Transverse colon (tissue), 4 donors: ENCODE measurements around the gene METTL13. TPM values are rescaled to one million over a fixed set of nuclear protein-coding genes. Genes with fewer than 3 reads are reported as not detected.

Experiments
- DNase-seq: peaks from one replicate; pipeline ENCODE4 v3.0.0-alpha.2; 2019
- H3K27ac ChIP-seq, 4 donors: fragments of 200-600 bp; sonication (generic); 2 replicates each; pipeline ENCODE4 v1.5.1; 2016 to 2018; ENCODE audit warnings: inconsistent platforms in 4 of 4
- H3K27me3 ChIP-seq: fragments of 200-600 bp; sonication (generic); 2 replicates; pipeline ENCODE4 v1.5.1; 2017; ENCODE audit warnings: inconsistent platforms
- H3K36me3 ChIP-seq, 4 donors: fragments of 200-600 bp; sonication (generic); 2 replicates each; pipeline ENCODE4 v1.5.1; 2017 to 2019; ENCODE audit warnings: inconsistent platforms in 4 of 4
- H3K4me1 ChIP-seq, 4 donors: fragments of 200-600 bp; sonication (generic); 2 replicates each; pipeline ENCODE4 v1.5.1; 2017 to 2020; ENCODE audit warnings: inconsistent platforms in 4 of 4
- H3K4me3 ChIP-seq, 4 donors: fragments of 200-600 bp; sonication (generic); 1 replicate in 1 of 4; 2 replicates in 3 of 4; pipeline versions ENCODE4 v1.5.1 to v1.6.1; 2017 to 2019; ENCODE audit warnings: inconsistent platforms in 4 of 4
- H3K9me3 ChIP-seq, 2 donors: fragments of 200-600 bp; sonication (generic); 2 replicates each; pipeline ENCODE4 v1.5.1; 2017 to 2019; ENCODE audit warnings: inconsistent platforms in 2 of 2
- CTCF ChIP-seq, 5 experiments: fragments of 200-600 bp in 3 of 5; fragments of 450-650 bp in 2 of 5; sonication (generic) in 3 of 5; IDR thresholded peaks; 1 replicate in 2 of 5; 2 replicates in 3 of 5; pipeline ENCODE4 v1.5.1; 2016 to 2017; ENCODE audit warnings: antibody characterized with exemption in 5 of 5, inconsistent platforms in 3 of 5, mild to moderate bottlenecking in 2 of 5, moderate library complexity in 1 of 5
- EP300 ChIP-seq: sonication (generic); formaldehyde crosslinking; IDR thresholded peaks from one replicate; pipeline ENCODE4 v1.6.1; 2017; ENCODE audit warnings: antibody characterized with exemption, low read depth
- POLR2A ChIP-seq: fragments of 450-650 bp; IDR thresholded peaks from one replicate; pipeline ENCODE4 v1.6.1; 2016; ENCODE audit warnings: antibody characterized with exemption, mild to moderate bottlenecking, moderate library complexity
- POLR2AphosphoS5 ChIP-seq, 3 donors: sonication (generic); formaldehyde crosslinking; IDR thresholded peaks; one replicate each; pipeline ENCODE4 v1.6.1; 2016; ENCODE audit warnings: antibody characterized with exemption in 3 of 3
- whole genome bisulfite sequencing, 2 donors: methylation state at CpG; one replicate each; pipeline ENCODE4 v1.1.5; 2018; ENCODE audit warnings: low coverage in 1 of 2; 5-methylcytosine and 5-hydroxymethylcytosine counted together
- in situ Hi-C, 4 donors: fragments of 200-750 bp; cut with MboI; loops; one replicate each; pipeline versions ENCODE4 v1.15.0 to v1.15.1; 2017; ENCODE audit warnings: low sequenced_read_pairs in 3 of 4, low pct_ligation_motif_present in 1 of 4, low pct_unique_long_range_greater_than_20kb in 1 of 4
- intact Hi-C: fragments of 100-400 bp; cut with DNase I; formaldehyde crosslinking; loops from one replicate; pipeline ENCODE4 v1.15.1; 2023; ENCODE audit warnings: low total_unique reads
- total RNA-seq, 4 donors: library from RNA; depleted of rRNA; stranded (reverse); fragments of >200 nt; gene quantifications; one replicate each; pipeline ENCODE4 v1.1.0, GENCODE V29; 2016

METTL13 gene
- total RNA-seq, 4 donors from 2014 or later, result 10.5 to 80.8 (median 25.8) TPM

GRCh38 chr1:171753182-171753581 is 28.3 kb upstream of the METTL13 start:
- no peaks in the 10 kb centered on the region for H3K4me1 ChIP-seq
- WGBS, 2 donors, result 88 to 95% methylated on average over 2 of the region's 2 CpGs
- no peak overlapping the region for H3K4me3 ChIP-seq
- no peak overlapping the region for H3K27ac ChIP-seq
- no peaks in the 10 kb centered on the region for H3K27me3 ChIP-seq
- no peak for TF ChIP-seq EP300
- no peak for TF ChIP-seq CTCF (IDR thresholded peaks at IDR 0.05)
- no peak for TF ChIP-seq POLR2AphosphoS5 (IDR thresholded peaks at IDR 0.05)
- TF ChIP-seq POLR2A, result no peak
- intact Hi-C loops, result no loop called here
- no peaks in the 10 kb centered on the region for H3K9me3 ChIP-seq
- no peak for DNase-seq
- in situ Hi-C loops, result no loop called here
- H3K36me3 ChIP-seq, result no peaks in the 10 kb centered on the region

- no peaks in the 10 kb centered on the region for H3K27me3 ChIP-seq
- H3K36me3 ChIP-seq, result no peaks in the 10 kb centered on the region
- in situ Hi-C loops, result no loop called here
- H3K27ac ChIP-seq, result no peak overlapping the region
- DNase-seq, result no peak
- no peaks in the 10 kb centered on the region for H3K4me1 ChIP-seq
- TF ChIP-seq POLR2AphosphoS5 (IDR thresholded peaks at IDR 0.05), result no peak
- no peak for TF ChIP-seq POLR2A
- TF ChIP-seq EP300, result no peak
- no peak for TF ChIP-seq CTCF (IDR thresholded peaks at IDR 0.05)
- 66 to 70% methylated on average over 3 to 4 of the region's 4 CpGs for WGBS, 2 donors
- no peaks in the 10 kb centered on the region for H3K9me3 ChIP-seq
- H3K4me3 ChIP-seq, result no peak overlapping the region
- intact Hi-C loops, result no loop called here
Measured at GRCh38 chr1:171753685-171754352, 27.6 kb upstream of the METTL13 start.

GRCh38 chr1:171754353-171754705 is 27.1 kb upstream of the METTL13 start:
- no peaks in the 10 kb centered on the region for H3K36me3 ChIP-seq
- H3K4me1 ChIP-seq, result no peaks in the 10 kb centered on the region
- H3K27me3 ChIP-seq, result no peaks in the 10 kb centered on the region
- in situ Hi-C loops (no loop called here), intact Hi-C loops (no loop called here)
- 65 to 74% methylated on average over 4 of the region's 4 CpGs for WGBS, 2 donors
- H3K27ac ChIP-seq, result no peak overlapping the region
- no peak for TF ChIP-seq CTCF (IDR thresholded peaks at IDR 0.05)
- no peak for TF ChIP-seq POLR2A
- no peak for TF ChIP-seq POLR2AphosphoS5 (IDR thresholded peaks at IDR 0.05)
- TF ChIP-seq EP300, result no peak
- no peaks in the 10 kb centered on the region for H3K9me3 ChIP-seq
- H3K4me3 ChIP-seq, result no peak overlapping the region
- DNase-seq, result no peak

- Histone ChIP-seq H3K9me3 (no peaks in the 10 kb centered on the region), H3K36me3 (no peaks in the 10 kb centered on the region), H3K27ac (no peak overlapping the region), H3K4me3 (no peak overlapping the region), H3K27me3 (no peaks in the 10 kb centered on the region), H3K4me1 (no peaks in the 10 kb centered on the region)
- intact Hi-C loops (no loop called here), in situ Hi-C loops (no loop called here)
- no peak for TF ChIP-seq POLR2A
- DNase-seq, result no peak
- WGBS, 2 donors, result 100% methylated on average over 1 of the region's 1 CpG; no CpG with 5 or more reads in 1 of the 2 donors
Measured at GRCh38 chr1:171754971-171755370, 26.5 kb upstream of the METTL13 start.

GRCh38 chr1:171756856-171757255 is 24.6 kb upstream of the METTL13 start:
- Histone ChIP-seq H3K4me1 (no peaks in the 10 kb centered on the region), H3K27me3 (no peaks in the 10 kb centered on the region), H3K4me3 (no peak overlapping the region), H3K36me3 (no peaks in the 10 kb centered on the region), H3K9me3 (no peaks in the 10 kb centered on the region), H3K27ac (no peak overlapping the region)
- intact Hi-C loops, result no loop called here
- no peak for TF ChIP-seq EP300
- TF ChIP-seq CTCF (IDR thresholded peaks at IDR 0.05), result no peak
- TF ChIP-seq POLR2AphosphoS5 (IDR thresholded peaks at IDR 0.05), result no peak
- DNase-seq, result no peak
- in situ Hi-C loops, result no loop called here
- WGBS, 2 donors, result 89 to 100% methylated on average over 4 of the region's 4 CpGs
